Stimulated activated effector memory CD8-positive, alpha-beta T cell treated with anti-CD3 and anti-CD28 coated beads, Interleukin-12 subunit alpha, Interleukin-12 subunit beta, amount 100 ng/mL, for 72 hours (primary cell): Measurements from ENCODE around the gene RRP9.

Source experiments
- ATAC-seq: fragments of 150-1000 bp; cut with Tn5 transposase; 2 replicates; pipeline ENCODE4 v1.10.0; 2021
- DNase-seq, 2 donors: peaks; one replicate each; pipeline ENCODE4 v3.0.0; 2021 to 2022; ENCODE audit warnings: low spot score in 2 of 2
- H3K27ac Mint-ChIP-seq: one replicate; pipeline ENCODE4 v1.8.0; 2022; ENCODE audit warnings: mild to moderate bottlenecking, mixed read lengths
- H3K36me3 Mint-ChIP-seq: one replicate; pipeline ENCODE4 v1.8.0; 2022; ENCODE audit warnings: mild to moderate bottlenecking, mixed read lengths
- H3K4me1 Mint-ChIP-seq: one replicate; pipeline ENCODE4 v1.8.0; 2022; ENCODE audit warnings: mixed read lengths
- H3K4me3 Mint-ChIP-seq: one replicate; pipeline ENCODE4 v1.8.0; 2022; ENCODE audit warnings: mild to moderate bottlenecking, mixed read lengths
- H3K9me3 Mint-ChIP-seq: one replicate; pipeline ENCODE4 v1.8.0; 2022; ENCODE audit warnings: mixed read lengths

RRP9 gene

GRCh38 chr3:51888463-51889105, 53.1 kb downstream of the RRP9 start:
- no peak overlapping the region for H3K4me3 Mint-ChIP-seq
- peaks cover 11% of the 10 kb centered on the region for H3K4me1 Mint-ChIP-seq
- no peak overlapping the region for H3K27ac Mint-ChIP-seq
- DNase-seq (peak in 1 of 2 donors; percentile 22), ATAC-seq (no peak)
- H3K9me3 Mint-ChIP-seq: no peaks in the 10 kb centered on the region
- H3K36me3 Mint-ChIP-seq: no peaks in the 10 kb centered on the region

GRCh38 chr3:51887620-51888019, 54.1 kb downstream of the RRP9 start:
- no peak overlapping the region for H3K27ac Mint-ChIP-seq
- no peaks in the 10 kb centered on the region for H3K9me3 Mint-ChIP-seq
- peaks cover 11% of the 10 kb centered on the region for H3K4me1 Mint-ChIP-seq
- DNase-seq: peak in 1 of 2 donors; percentile 28
- H3K36me3 Mint-ChIP-seq: no peaks in the 10 kb centered on the region
- H3K4me3 Mint-ChIP-seq: no peak overlapping the region
- ATAC-seq: no peak

GRCh38 chr3:51886447-51886846, 55.3 kb downstream of the RRP9 start:
- Mint-ChIP-seq H3K4me1 (peaks cover 4% of the 10 kb centered on the region), H3K36me3 (no peaks in the 10 kb centered on the region), H3K4me3 (no peak overlapping the region), H3K9me3 (no peaks in the 10 kb centered on the region), H3K27ac (no peak overlapping the region)
- DNase-seq (peak in 1 of 2 donors; percentile 1), ATAC-seq (peak; percentile 91)
